Stomach (tissue), 9 donors: ENCODE data around the gene KCND2. TPM values are rescaled to one million over a fixed set of nuclear protein-coding genes. Genes with fewer than 3 reads are reported as not detected.
A peak's percentile ranks its signal among the peaks of the same experiment; 100 is the strongest.

Source experiments
- DNase-seq, 2 donors: peaks; one replicate each; pipeline versions ENCODE4 v3.0.0 to v3.0.0-alpha.2; 2013 to 2019
- H3K27ac ChIP-seq, 5 donors: fragments of 200-600 bp in 4 of 5; sonication (generic) in 4 of 5; one replicate each; pipeline ENCODE4 v1.5.1; 2013 to 2019; ENCODE audit warnings: mild to moderate bottlenecking in 1 of 5, moderate library complexity in 1 of 5
- H3K27me3 ChIP-seq, 3 donors: fragments of 200-600 bp; sonication (generic); one replicate each; pipeline ENCODE4 v1.5.1; 2017 to 2019; ENCODE audit warnings: mixed run types in 1 of 3
- H3K36me3 ChIP-seq, 4 donors: fragments of 200-600 bp; sonication (generic); 1 replicate in 3 of 4; 2 replicates in 1 of 4; pipeline ENCODE4 v1.5.1; 2016 to 2019
- H3K4me1 ChIP-seq, 4 donors: fragments of 200-600 bp; sonication (generic); one replicate each; pipeline ENCODE4 v1.5.1; 2016 to 2019
- H3K4me3 ChIP-seq, 4 donors: fragments of 200-600 bp; sonication (generic) in 3 of 4; one replicate each; pipeline ENCODE4 v1.5.1; 2016 to 2019; ENCODE audit warnings: mild to moderate bottlenecking in 1 of 4
- H3K9me3 ChIP-seq, 4 donors: fragments of 200-600 bp; sonication (generic); one replicate each; pipeline ENCODE4 v1.5.1; 2016 to 2019
- EP300 ChIP-seq: sonication (generic); formaldehyde crosslinking; IDR thresholded peaks from one replicate; pipeline ENCODE4 v1.6.1; 2017; ENCODE audit warnings: antibody characterized with exemption
- POLR2A ChIP-seq, 4 donors: fragments of 450-650 bp; IDR thresholded peaks; one replicate each; pipeline ENCODE4 v1.6.1; 2016; ENCODE audit warnings: antibody characterized with exemption in 4 of 4, control low read depth in 2 of 4, mild to moderate bottlenecking in 1 of 4, moderate library complexity in 1 of 4
- POLR2AphosphoS5 ChIP-seq, 3 donors: sonication (generic); formaldehyde crosslinking; IDR thresholded peaks; one replicate each; pipeline ENCODE4 v1.6.1; 2016; ENCODE audit warnings: antibody characterized with exemption in 3 of 3
- WGBS, 5 donors: extraction: QIAGEN DNeasy Blood & Tissue Kit in 3 of 5; methylation state at CpG; one replicate each; pipeline versions ENCODE4 v1.1.5 to v1.1.7; 2013 to 2018; 5-methylcytosine and 5-hydroxymethylcytosine counted together
- intact Hi-C: fragments of 100-400 bp; cut with DNase I; formaldehyde crosslinking; loops from one replicate; pipeline ENCODE4 v1.15.1; 2023; ENCODE audit warnings: low total_unique reads
- polyA plus RNA-seq, 3 donors: library from polyadenylated mRNA; stranded (reverse); fragments of 200-250 nt; gene quantifications; one replicate each; pipeline ENCODE4 v1.2.3, GENCODE V29; 2013
- total RNA-seq, 5 donors: library from RNA; depleted of rRNA; stranded (reverse); fragments of >200 nt; gene quantifications; one replicate each; pipeline versions ENCODE4 v1.1.0 to v1.2.3, GENCODE V29; 2014 to 2016
- TF ChIP-seq, protein P1 (sequence below), 7 experiments: fragments of 450-650 bp in 4 of 7; fragments of 200-600 bp in 3 of 7; sonication (generic) in 3 of 7; IDR thresholded peaks; one replicate each; pipeline ENCODE4 v1.5.1; 2016 to 2019; ENCODE audit warnings: antibody characterized with exemption in 7 of 7, control low read depth in 2 of 7, mild to moderate bottlenecking in 1 of 7
- donor health status: healthy with polysubstance abuse.
- donor health status: Bipolar disorder and iron deficiency.
- donor health status: healthy.

The KCND2 gene
- total and polyA plus RNA-seq, 8 donors, result 0.06 to 1.3 (median 0.31) TPM; not detected in 5

DNA sequence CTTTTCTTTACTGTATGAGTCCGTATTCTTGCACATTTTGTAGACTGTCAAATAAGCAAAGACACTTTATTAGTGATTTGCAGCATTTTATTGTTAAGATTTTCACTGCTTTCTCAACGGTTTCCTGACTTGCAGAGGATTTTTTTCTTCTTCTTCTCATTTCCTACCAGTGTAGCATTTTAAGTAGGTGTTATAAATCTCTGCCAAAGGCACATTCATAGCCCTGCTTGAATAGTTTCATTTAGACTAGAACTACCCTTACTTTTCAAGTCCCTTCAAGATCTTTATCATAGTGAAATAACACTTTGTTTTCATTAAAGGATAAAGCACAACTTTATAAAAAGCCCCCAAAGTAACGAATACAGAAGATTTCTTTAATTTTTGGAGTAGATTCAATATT is 313.6 kb downstream of the KCND2 start:
- Histone ChIP-seq H3K4me1 (no peaks in the 10 kb centered on the region), H3K27ac (no peak overlapping the region), H3K4me3 (no peak overlapping the region), H3K9me3 (no peaks in the 10 kb centered on the region), H3K36me3 (no peaks in the 10 kb centered on the region), H3K27me3 (no peaks in the 10 kb centered on the region)
- 41 to 52% (median 44%) methylated on average over 3 of the region's 3 CpGs for whole genome bisulfite sequencing, 5 donors
- intact Hi-C loops, result no loop called here
- no peak for DNase-seq
- TF ChIP-seq EP300 (no peak), POLR2A (IDR thresholded peaks at IDR 0.05) (no peak), POLR2AphosphoS5 (IDR thresholded peaks at IDR 0.05) (no peak)
- TF ChIP-seq, protein P1, sequence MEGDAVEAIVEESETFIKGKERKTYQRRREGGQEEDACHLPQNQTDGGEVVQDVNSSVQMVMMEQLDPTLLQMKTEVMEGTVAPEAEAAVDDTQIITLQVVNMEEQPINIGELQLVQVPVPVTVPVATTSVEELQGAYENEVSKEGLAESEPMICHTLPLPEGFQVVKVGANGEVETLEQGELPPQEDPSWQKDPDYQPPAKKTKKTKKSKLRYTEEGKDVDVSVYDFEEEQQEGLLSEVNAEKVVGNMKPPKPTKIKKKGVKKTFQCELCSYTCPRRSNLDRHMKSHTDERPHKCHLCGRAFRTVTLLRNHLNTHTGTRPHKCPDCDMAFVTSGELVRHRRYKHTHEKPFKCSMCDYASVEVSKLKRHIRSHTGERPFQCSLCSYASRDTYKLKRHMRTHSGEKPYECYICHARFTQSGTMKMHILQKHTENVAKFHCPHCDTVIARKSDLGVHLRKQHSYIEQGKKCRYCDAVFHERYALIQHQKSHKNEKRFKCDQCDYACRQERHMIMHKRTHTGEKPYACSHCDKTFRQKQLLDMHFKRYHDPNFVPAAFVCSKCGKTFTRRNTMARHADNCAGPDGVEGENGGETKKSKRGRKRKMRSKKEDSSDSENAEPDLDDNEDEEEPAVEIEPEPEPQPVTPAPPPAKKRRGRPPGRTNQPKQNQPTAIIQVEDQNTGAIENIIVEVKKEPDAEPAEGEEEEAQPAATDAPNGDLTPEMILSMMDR (IDR thresholded peaks at IDR 0.05), result no peak

GRCh38 chr7:120587243-120587642 is 314.3 kb downstream of the KCND2 start:
- no peak for DNase-seq
- Histone ChIP-seq H3K27me3 (no peaks in the 10 kb centered on the region), H3K4me1 (no peaks in the 10 kb centered on the region), H3K27ac (no peak overlapping the region), H3K36me3 (no peaks in the 10 kb centered on the region), H3K4me3 (no peak overlapping the region), H3K9me3 (no peaks in the 10 kb centered on the region)
- intact Hi-C loops, result no loop called here
- WGBS, 5 donors, result 71 to 86% (median 80%) methylated on average over 3 of the region's 3 CpGs
- TF ChIP-seq POLR2A (IDR thresholded peaks at IDR 0.05), result no peak
- no peak for TF ChIP-seq POLR2AphosphoS5 (IDR thresholded peaks at IDR 0.05)
- TF ChIP-seq EP300, result no peak
- TF ChIP-seq, protein P1 (IDR thresholded peaks at IDR 0.05), result no peak

- no peaks in the 10 kb centered on the region for H3K27me3 ChIP-seq
- TF ChIP-seq EP300 (no peak), POLR2A (IDR thresholded peaks at IDR 0.05) (no peak), POLR2AphosphoS5 (IDR thresholded peaks at IDR 0.05) (no peak)
- TF ChIP-seq, protein P1 (IDR thresholded peaks at IDR 0.05), result no peak
- no peaks in the 10 kb centered on the region for H3K9me3 ChIP-seq
- intact Hi-C loops, result no loop called here
- H3K36me3 ChIP-seq, result no peaks in the 10 kb centered on the region
- WGBS, 5 donors, result 0 to 6% (median 5%) methylated on average over 1 of the region's 1 CpG
- H3K4me1 ChIP-seq, result no peaks in the 10 kb centered on the region
- no peak overlapping the region for H3K4me3 ChIP-seq
- no peak overlapping the region for H3K27ac ChIP-seq
- DNase-seq, result peak in 1 of 2 donors; percentile 7
These were observed 315.4 kb downstream of the KCND2 start for GRCh38 chr7:120588416-120588815.

DNA sequence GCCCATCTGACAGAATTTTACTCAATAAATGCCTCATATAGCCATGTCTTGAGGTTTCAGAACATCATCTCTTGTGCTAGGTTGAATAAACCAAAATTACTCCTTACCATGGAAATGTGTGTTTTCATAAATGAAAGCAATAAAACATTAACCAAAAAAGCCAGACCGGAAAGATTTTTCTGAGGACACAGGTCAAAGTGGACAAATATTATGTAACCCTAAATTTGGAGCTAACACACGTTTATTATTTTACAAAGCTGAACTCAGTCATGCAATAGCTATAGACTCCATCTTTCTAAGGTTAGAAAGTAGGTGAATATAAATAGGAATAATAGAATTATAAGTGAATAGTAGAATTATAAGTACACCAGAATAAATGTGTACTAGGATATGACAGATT is 315.9 kb downstream of the KCND2 start:
- Histone ChIP-seq H3K4me1 (no peaks in the 10 kb centered on the region), H3K27ac (no peak overlapping the region), H3K36me3 (no peaks in the 10 kb centered on the region), H3K9me3 (no peaks in the 10 kb centered on the region), H3K4me3 (no peak overlapping the region), H3K27me3 (no peaks in the 10 kb centered on the region)
- WGBS, 5 donors, result 48 to 68% (median 52%) methylated on average over 2 of the region's 2 CpGs
- intact Hi-C loops, result no loop called here
- no peak for DNase-seq
- TF ChIP-seq POLR2A (IDR thresholded peaks at IDR 0.05) (no peak), POLR2AphosphoS5 (IDR thresholded peaks at IDR 0.05) (no peak), EP300 (no peak)
- TF ChIP-seq, protein P1 (IDR thresholded peaks at IDR 0.05), result no peak
